IPS-18a (cell line): ENCODE data around the gene C1orf21.

ENCODE experiments used
- H3K27ac ChIP-seq: one replicate; pipeline ENCODE4 v1.5.1; 2013; ENCODE audit warnings: low read length
- H3K27me3 ChIP-seq: one replicate; pipeline ENCODE4 v1.6.1; 2013; ENCODE audit warnings: mild to moderate bottlenecking, low read length; ENCODE audit not compliant: control insufficient read depth, insufficient read depth
- H3K36me3 ChIP-seq: one replicate; pipeline ENCODE4 v1.6.1; 2013; ENCODE audit warnings: low read depth, low read length; ENCODE audit not compliant: control insufficient read depth
- H3K4me1 ChIP-seq: one replicate; pipeline ENCODE4 v1.6.1; 2013; ENCODE audit warnings: low read depth, low read length; ENCODE audit not compliant: control insufficient read depth
- H3K4me3 ChIP-seq: one replicate; pipeline ENCODE4 v1.5.1; 2013; ENCODE audit warnings: low read length
- H3K9ac ChIP-seq: one replicate; pipeline ENCODE4 v1.6.1; 2013; ENCODE audit warnings: mild to moderate bottlenecking, low read length, moderate library complexity
- H3K9me3 ChIP-seq: one replicate; pipeline ENCODE4 v1.6.1; 2013; ENCODE audit warnings: low read depth, low read length; ENCODE audit not compliant: control insufficient read depth

C1orf21 gene

DNA sequence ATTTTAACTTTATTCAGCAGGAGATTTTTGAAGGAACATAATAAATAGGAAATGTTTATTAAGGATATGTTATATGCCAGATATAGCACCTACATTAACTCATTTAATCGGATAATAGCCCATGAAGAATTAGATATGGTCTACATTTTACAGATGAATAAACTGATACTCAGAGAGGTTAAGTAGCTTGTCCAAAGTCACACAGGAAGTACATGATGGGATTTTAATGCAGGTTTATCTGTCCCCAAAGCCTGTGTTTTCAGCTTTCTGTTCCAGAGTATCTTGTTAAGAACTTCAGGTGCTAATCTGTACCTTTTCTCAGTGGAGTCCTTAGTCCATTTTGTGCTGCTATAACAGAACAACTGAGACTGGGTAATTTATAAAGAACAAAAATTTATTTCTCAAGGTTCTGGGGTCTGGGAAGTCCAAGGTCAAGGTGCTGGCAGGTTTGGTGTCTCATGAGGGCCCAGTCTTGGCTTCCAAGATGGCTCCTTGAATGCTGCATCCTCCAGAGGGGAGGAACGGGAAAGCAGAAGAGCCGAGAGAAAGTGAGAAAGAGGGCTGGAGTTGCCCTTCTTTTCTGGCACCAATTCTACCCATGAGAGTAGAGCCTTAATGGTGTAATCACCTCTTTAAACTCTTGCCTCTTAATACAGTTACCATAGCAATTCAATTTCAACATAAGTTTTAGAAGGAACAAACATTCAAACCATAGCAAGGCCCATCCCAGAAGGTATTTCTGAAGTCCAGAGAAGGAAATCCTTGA is 17.3 kb downstream of the C1orf21 start:
- H3K9me3 ChIP-seq: no peaks in the 10 kb centered on the region
- no peaks in the 10 kb centered on the region for H3K36me3 ChIP-seq
- H3K27ac ChIP-seq: no peak overlapping the region
- peaks cover 22% of the 10 kb centered on the region for H3K4me1 ChIP-seq
- H3K4me3 ChIP-seq: no peak overlapping the region
- no peaks in the 10 kb centered on the region for H3K27me3 ChIP-seq
- H3K9ac ChIP-seq: no peak overlapping the region

- no peak overlapping the region for H3K9ac ChIP-seq
- H3K4me3 ChIP-seq: no peak overlapping the region
Observed at GRCh38 chr1:184404727-184405027, 17.8 kb downstream of the C1orf21 start.

GRCh38 chr1:184405094-184405800 is 18.4 kb downstream of the C1orf21 start:
- H3K9me3 ChIP-seq: no peaks in the 10 kb centered on the region
- H3K27me3 ChIP-seq: no peaks in the 10 kb centered on the region
- no peak overlapping the region for H3K27ac ChIP-seq
- peaks cover 20% of the 10 kb centered on the region for H3K4me1 ChIP-seq
- H3K9ac ChIP-seq: no peak overlapping the region
- no peaks in the 10 kb centered on the region for H3K36me3 ChIP-seq
- H3K4me3 ChIP-seq: no peak overlapping the region

More at GRCh38 chr1:184404727-184405027, 17.8 kb downstream of the C1orf21 start:
- Histone ChIP-seq H3K27me3 (no peaks in the 10 kb centered on the region), H3K36me3 (no peaks in the 10 kb centered on the region), H3K4me1 (peaks cover 22% of the 10 kb centered on the region), H3K9me3 (no peaks in the 10 kb centered on the region), H3K27ac (no peak overlapping the region)

GRCh38 chr1:184405801-184406142 is 18.9 kb downstream of the C1orf21 start:
- Histone ChIP-seq H3K27me3 (no peaks in the 10 kb centered on the region), H3K4me1 (peaks cover 20% of the 10 kb centered on the region), H3K9me3 (no peaks in the 10 kb centered on the region), H3K36me3 (no peaks in the 10 kb centered on the region), H3K27ac (no peak overlapping the region), H3K4me3 (no peak overlapping the region), H3K9ac (no peak overlapping the region)

DNA sequence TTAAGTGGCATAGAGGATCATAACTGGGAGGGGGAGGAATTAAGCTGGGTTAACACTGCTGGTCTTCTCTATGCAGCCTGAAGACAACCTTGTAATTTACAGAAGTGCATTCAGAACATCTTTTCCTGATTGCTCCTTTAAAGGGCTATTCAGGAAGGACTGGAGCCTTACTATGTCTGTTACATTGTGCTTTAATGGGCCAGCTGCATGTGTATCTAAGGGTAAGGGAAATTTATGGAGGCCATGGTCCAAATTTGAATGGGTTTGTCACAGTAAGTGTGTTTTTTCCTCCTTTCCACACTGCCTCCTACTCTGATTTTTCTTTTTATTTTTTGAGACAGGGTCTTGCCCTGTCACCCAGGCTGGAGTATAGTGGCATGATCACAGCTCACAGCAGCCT is 19.6 kb downstream of the C1orf21 start:
- H3K4me1 ChIP-seq: peaks cover 20% of the 10 kb centered on the region
- H3K4me3 ChIP-seq: no peak overlapping the region
- no peaks in the 10 kb centered on the region for H3K27me3 ChIP-seq
- H3K36me3 ChIP-seq: no peaks in the 10 kb centered on the region
- no peak overlapping the region for H3K27ac ChIP-seq
- no peaks in the 10 kb centered on the region for H3K9me3 ChIP-seq
- no peak overlapping the region for H3K9ac ChIP-seq

- H3K27me3 ChIP-seq: no peaks in the 10 kb centered on the region
- no peaks in the 10 kb centered on the region for H3K36me3 ChIP-seq
- H3K4me3 ChIP-seq: no peak overlapping the region
- H3K4me1 ChIP-seq: peaks cover 20% of the 10 kb centered on the region
- H3K9me3 ChIP-seq: no peaks in the 10 kb centered on the region
- H3K27ac ChIP-seq: no peak overlapping the region
- H3K9ac ChIP-seq: no peak overlapping the region
Observed at GRCh38 chr1:184407816-184408510, 21.1 kb downstream of the C1orf21 start.

DNA sequence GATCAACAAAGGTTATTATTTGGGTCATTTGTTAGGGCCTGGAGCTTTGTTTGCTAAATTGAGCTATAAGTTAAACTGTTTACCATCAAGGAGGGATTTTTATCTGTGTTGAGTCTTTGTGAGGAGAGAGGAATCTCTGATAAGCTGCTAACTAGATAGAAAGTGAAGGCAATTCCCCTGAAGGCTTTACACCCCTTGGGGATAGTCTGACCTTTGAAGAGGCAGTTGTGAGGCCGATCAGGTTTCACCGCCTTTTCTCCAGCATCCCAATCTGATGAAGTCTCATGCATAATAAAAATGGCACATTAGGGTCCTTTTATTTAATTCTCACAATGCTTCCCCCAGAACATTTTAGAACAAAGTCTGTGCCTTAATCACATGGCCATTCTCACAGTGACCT is 21.8 kb downstream of the C1orf21 start:
- H3K9me3 ChIP-seq: no peaks in the 10 kb centered on the region
- H3K27ac ChIP-seq: no peak overlapping the region
- no peak overlapping the region for H3K9ac ChIP-seq
- peaks cover 20% of the 10 kb centered on the region for H3K4me1 ChIP-seq
- no peaks in the 10 kb centered on the region for H3K36me3 ChIP-seq
- H3K27me3 ChIP-seq: no peaks in the 10 kb centered on the region
- H3K4me3 ChIP-seq: no peak overlapping the region

- H3K4me1 ChIP-seq: peaks cover 20% of the 10 kb centered on the region
Observed at GRCh38 chr1:184409011-184409410, 22.2 kb downstream of the C1orf21 start.

DNA sequence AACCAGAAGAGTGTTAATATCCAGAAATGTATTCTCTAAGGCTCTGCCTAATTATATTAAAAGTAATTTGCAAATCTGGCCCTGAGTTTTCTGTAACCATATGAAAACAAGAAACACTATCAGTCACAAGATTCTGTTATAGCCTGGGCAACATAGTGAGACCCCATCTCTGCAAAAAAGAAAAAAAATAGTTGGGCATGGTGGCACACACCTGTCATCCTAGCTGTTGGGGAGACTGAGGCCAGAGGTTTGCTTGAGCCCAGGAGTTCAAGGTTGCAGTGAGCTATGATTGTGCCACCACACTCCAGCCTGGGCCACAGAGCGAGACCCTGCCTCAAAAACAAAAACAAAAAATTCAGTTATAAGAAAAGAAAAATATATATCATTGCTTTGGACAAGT is 25.6 kb downstream of the C1orf21 start:
- Histone ChIP-seq H3K9ac (no peak overlapping the region), H3K4me3 (no peak overlapping the region), H3K36me3 (no peaks in the 10 kb centered on the region), H3K27ac (no peak overlapping the region), H3K4me1 (peaks cover 25% of the 10 kb centered on the region), H3K9me3 (no peaks in the 10 kb centered on the region), H3K27me3 (no peaks in the 10 kb centered on the region)

More at GRCh38 chr1:184409011-184409410, 22.2 kb downstream of the C1orf21 start:
- Histone ChIP-seq H3K9ac (no peak overlapping the region), H3K27ac (no peak overlapping the region), H3K4me3 (no peak overlapping the region), H3K27me3 (no peaks in the 10 kb centered on the region), H3K9me3 (no peaks in the 10 kb centered on the region), H3K36me3 (no peaks in the 10 kb centered on the region)

DNA sequence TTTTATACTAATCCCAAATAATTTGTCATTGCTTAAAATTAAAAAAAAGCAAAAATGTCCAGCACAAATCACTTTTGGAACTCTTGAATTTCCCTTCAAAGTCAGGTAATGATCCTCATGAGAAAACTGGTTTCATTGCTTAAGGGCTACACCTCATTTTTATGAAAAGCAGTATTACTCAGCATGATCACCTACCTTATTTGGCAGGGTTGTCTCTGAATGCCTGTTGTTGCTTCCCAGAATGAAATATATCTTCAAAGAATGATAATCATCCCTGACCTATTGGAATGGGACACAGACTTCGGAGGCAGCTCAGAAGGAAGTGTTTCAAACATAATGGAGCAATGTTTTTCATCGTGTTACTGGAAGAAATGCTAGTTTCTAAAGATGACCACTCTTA is 29.7 kb downstream of the C1orf21 start:
- no peaks in the 10 kb centered on the region for H3K36me3 ChIP-seq
- H3K27ac ChIP-seq: no peak overlapping the region
- peaks cover 11% of the 10 kb centered on the region for H3K4me1 ChIP-seq
- no peak overlapping the region for H3K4me3 ChIP-seq
- H3K9ac ChIP-seq: no peak overlapping the region
- no peaks in the 10 kb centered on the region for H3K27me3 ChIP-seq
- no peaks in the 10 kb centered on the region for H3K9me3 ChIP-seq

GRCh38 chr1:184416946-184417345 is 30.1 kb downstream of the C1orf21 start:
- no peak overlapping the region for H3K9ac ChIP-seq
- no peaks in the 10 kb centered on the region for H3K27me3 ChIP-seq
- no peaks in the 10 kb centered on the region for H3K9me3 ChIP-seq
- H3K4me1 ChIP-seq: peaks cover 14% of the 10 kb centered on the region
- H3K27ac ChIP-seq: no peak overlapping the region
- H3K4me3 ChIP-seq: no peak overlapping the region
- no peaks in the 10 kb centered on the region for H3K36me3 ChIP-seq
